Measurements from ENCODE around the gene AURKB.

DNA sequence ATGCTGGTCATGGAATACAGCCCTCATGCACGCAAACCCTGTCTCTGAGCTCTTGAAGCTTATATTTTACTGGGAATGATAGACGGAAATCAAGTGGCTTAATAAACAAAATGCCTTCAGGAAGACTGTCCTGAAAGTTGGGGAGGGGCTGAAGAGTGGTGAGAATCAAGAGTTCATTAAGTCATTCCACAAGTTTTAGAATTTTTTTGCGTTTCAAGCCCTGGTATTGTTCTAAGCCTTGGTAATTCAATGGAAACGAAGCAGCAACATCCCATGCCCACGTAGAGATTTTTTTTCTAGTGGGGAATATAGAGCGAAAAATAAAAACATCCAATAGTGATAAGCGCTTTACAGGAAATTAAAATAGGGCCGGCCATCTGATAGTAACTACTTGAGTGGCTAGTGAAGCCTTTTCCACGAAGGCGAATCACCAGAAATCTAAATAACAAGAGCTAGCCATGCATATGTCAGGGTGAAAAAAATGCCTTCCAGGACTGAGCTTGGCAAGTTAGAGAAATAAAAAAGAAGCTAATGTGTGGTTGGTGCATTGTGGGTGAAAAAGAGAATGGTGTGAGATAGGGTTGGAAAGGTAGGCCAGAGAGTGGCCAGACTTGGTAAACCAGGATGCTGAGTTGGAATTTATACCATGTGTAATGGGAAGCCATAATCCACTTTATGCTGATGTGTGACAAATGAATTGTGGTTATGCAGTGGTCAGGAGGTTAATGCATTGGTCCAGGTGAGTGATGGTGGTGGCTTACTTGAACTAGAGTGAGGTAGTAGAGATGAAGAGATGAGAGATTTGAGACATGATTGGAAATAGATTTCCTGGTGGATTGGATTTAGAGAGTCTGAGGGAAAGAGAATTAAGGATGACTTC, 39.5 kb upstream of the AURKB start:
- TF ChIP-seq, protein P1, sequence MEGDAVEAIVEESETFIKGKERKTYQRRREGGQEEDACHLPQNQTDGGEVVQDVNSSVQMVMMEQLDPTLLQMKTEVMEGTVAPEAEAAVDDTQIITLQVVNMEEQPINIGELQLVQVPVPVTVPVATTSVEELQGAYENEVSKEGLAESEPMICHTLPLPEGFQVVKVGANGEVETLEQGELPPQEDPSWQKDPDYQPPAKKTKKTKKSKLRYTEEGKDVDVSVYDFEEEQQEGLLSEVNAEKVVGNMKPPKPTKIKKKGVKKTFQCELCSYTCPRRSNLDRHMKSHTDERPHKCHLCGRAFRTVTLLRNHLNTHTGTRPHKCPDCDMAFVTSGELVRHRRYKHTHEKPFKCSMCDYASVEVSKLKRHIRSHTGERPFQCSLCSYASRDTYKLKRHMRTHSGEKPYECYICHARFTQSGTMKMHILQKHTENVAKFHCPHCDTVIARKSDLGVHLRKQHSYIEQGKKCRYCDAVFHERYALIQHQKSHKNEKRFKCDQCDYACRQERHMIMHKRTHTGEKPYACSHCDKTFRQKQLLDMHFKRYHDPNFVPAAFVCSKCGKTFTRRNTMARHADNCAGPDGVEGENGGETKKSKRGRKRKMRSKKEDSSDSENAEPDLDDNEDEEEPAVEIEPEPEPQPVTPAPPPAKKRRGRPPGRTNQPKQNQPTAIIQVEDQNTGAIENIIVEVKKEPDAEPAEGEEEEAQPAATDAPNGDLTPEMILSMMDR (conservative IDR thresholded peaks at IDR 0.05 in 1 of 2, IDR thresholded peaks at IDR 0.05 in 1 of 2; ENCODE audit: extremely low read depth in 1 of 2, insufficient read depth in 1 of 2, low read depth in 1 of 2, low read length in 2 of 2), result no peak
- no peak for TF ChIP-seq EZH2 (IDR thresholded peaks at IDR 0.05; ENCODE audit: borderline replicate concordance, low read length)
